Activated naive CD4-positive, alpha-beta T cell treated with anti-CD3 and anti-CD28 coated beads, Interleukin-2, amount 50 U/mL, for 24 hours (primary cell): ENCODE data around the gene CAMK1D.
A peak's percentile ranks its signal among the peaks of the same experiment; 100 is the strongest.
"Not testable (repeated sequence)": the region's sequence is repeated elsewhere in the genome, so short reads cannot be mapped to it uniquely, and the experiment has no call there.

ENCODE experiments used
- H3K27ac Mint-ChIP-seq: one replicate; pipeline ENCODE4 v1.8.0; 2021; ENCODE audit warnings: mild to moderate bottlenecking, mixed read lengths
- H3K27me3 Mint-ChIP-seq: one replicate; pipeline ENCODE4 v1.8.0; 2021; ENCODE audit warnings: mixed read lengths
- H3K36me3 Mint-ChIP-seq: one replicate; pipeline ENCODE4 v1.8.0; 2021; ENCODE audit warnings: mixed read lengths
- H3K4me1 Mint-ChIP-seq: one replicate; pipeline ENCODE4 v1.8.0; 2021; ENCODE audit warnings: mixed read lengths
- H3K4me3 Mint-ChIP-seq: one replicate; pipeline ENCODE4 v1.8.0; 2021; ENCODE audit warnings: mild to moderate bottlenecking, mixed read lengths
- H3K9me3 Mint-ChIP-seq: one replicate; pipeline ENCODE4 v1.8.0; 2021; ENCODE audit warnings: mixed read lengths

Gene CAMK1D

DNA sequence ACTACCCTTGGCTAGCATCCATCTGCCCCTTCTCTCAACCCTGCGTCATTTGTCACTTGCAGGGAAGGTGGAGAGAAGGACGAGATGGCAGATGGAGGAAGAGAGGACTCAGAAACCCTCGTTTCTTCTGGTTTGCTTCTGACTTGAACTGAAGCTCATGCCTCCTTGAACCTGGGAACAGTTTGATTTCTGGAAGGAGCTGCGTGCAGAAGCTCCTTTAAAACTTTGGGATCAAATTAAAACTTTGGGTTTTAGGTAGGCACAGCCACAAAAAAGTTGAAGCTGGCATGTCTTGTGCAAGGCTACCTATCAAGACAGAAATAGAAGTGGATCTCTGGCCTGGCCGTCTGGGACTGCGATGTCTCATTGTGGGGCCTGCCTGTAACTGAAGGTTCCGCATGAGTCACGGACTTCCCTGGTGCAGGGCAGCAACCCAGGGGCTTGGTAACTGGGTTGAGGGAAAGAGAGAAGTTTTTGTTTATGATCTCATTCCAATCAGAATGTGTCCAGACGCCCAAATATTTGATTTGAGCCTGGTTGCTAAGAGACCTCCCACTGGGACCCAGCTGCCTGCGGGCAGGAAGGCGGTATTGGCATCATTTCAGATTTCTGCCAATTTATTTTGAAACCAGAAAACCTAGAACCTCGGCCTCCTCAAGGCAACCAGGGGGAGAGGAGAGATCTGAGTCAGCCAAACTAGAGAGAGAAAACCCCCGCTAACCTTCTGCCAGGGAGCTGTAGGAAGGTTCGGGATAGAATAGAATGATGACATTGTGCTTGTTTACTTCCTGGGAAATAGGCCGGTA, 15.8 kb upstream of the CAMK1D start:
- H3K4me3 Mint-ChIP-seq = no peak overlapping the region
- no peaks in the 10 kb centered on the region for H3K9me3 Mint-ChIP-seq
- H3K4me1 Mint-ChIP-seq = no peaks in the 10 kb centered on the region
- no peak overlapping the region for H3K27ac Mint-ChIP-seq
- no peaks in the 10 kb centered on the region for H3K27me3 Mint-ChIP-seq
- H3K36me3 Mint-ChIP-seq = no peaks in the 10 kb centered on the region

DNA sequence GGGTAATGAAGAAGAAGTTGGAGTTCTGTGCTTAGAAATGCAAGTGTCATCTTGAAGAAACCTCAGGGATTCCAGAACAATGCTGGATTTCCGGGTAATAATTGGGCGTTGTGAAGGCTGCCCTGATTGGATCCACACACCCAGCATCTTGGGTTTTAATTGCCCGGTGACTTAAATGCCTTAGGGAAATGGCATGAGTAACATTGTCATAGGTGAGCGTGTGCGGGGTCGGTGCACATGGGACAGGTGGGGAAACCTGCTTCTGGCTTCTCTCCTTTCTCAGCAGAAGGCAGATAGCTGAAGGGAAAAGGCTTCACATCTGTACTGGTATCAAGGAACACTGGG, 15.2 kb upstream of the CAMK1D start:
- H3K4me1 Mint-ChIP-seq = no peaks in the 10 kb centered on the region
- H3K27ac Mint-ChIP-seq = no peak overlapping the region
- no peaks in the 10 kb centered on the region for H3K9me3 Mint-ChIP-seq
- H3K36me3 Mint-ChIP-seq = no peaks in the 10 kb centered on the region
- H3K4me3 Mint-ChIP-seq = no peak overlapping the region
- no peaks in the 10 kb centered on the region for H3K27me3 Mint-ChIP-seq

DNA sequence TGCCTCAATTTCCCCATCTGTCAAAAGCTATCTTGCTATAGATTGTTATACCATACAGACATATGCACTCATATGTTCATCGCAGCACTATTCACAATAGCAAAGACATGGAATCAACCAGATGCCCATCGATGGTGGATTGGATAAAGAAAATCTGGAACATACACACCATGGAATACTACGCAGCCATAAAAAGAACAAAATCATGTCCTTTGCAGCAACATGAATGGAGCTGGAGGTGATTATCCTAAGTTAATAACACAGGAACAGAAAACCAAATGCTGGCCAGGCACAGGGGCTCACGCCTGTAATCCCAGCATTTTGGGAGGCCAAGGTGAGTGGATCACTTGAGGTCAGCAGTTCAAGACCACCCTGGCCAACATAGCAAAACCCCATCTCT, 14.2 kb upstream of the CAMK1D start:
- not testable (repeated sequence) for H3K27ac Mint-ChIP-seq, H3K4me1 Mint-ChIP-seq, H3K4me3 Mint-ChIP-seq, H3K9me3 Mint-ChIP-seq, H3K27me3 Mint-ChIP-seq, H3K36me3 Mint-ChIP-seq

DNA sequence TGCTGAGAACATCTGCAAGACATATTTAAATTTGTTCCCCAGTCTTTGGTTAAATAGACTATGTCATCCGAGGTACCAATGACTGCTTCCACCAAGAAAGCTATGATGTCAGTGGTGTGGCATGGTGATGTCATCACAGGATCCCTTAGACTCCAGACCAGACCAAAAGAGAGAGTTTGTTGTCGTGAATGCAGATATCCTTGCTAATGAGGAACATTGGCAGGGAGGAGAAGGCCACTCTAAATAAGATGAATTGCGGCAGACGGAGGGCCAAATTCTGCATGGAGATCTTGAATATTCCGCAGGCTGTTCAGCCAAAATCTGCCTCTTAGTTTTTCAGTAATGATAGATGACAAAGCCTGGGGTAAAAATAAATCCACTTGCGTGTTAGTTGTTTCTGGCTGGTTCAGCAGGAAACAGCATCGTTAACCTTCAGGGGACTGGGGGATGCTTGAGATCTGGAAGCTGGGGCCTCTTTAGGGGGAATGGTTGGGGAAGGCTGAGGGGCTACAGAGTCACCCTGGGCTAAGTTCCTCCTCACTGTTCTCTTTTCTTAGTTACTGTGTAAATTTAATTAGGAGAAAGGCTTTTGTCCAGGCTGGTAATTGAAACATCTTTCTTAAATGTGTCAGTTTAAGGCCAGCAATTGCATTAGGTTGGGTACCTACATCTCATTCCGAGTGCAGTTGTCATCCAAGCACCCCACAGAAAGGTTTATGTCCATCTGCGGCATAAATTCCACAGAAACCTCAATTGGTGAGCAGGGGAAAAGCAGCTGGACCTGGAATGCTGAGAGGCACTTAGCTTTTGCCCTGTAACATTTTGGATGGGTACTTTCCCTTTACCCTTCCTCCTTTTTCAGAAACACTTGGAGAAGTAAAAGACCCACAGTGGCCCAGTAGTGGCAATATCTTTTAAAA, 11.6 kb upstream of the CAMK1D start:
- Mint-ChIP-seq H3K9me3 (no peaks in the 10 kb centered on the region), H3K4me1 (peaks cover 4% of the 10 kb centered on the region)

DNA sequence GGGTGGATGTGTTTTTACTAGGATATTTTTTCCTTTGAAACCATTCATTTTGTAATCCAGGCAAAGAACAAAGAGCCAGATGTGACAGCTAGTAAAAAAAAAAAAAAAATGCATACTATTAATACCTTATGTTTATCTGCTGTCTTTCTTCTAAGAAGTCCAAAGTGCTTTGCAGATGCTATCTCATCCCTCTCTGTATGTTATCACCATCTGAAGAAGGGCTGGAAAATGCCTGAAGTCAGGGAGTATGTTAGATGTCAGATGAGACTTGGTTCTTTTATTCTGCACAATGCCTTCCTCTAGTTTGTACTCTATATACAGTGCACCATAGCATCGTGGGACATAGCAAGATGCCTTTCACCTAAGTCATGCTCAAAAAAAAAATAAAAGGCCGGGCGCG, 10.4 kb upstream of the CAMK1D start:
- H3K36me3 Mint-ChIP-seq = no peaks in the 10 kb centered on the region
- H3K27ac Mint-ChIP-seq = no peak overlapping the region
- no peak overlapping the region for H3K4me3 Mint-ChIP-seq
- H3K9me3 Mint-ChIP-seq = peaks cover 4% of the 10 kb centered on the region
- H3K27me3 Mint-ChIP-seq = no peaks in the 10 kb centered on the region
- peaks cover 4% of the 10 kb centered on the region for H3K4me1 Mint-ChIP-seq

More for the DNA sequence above, 11.6 kb upstream of the CAMK1D start:
- Mint-ChIP-seq H3K27ac (no peak overlapping the region), H3K36me3 (no peaks in the 10 kb centered on the region), H3K4me3 (no peak overlapping the region), H3K27me3 (no peaks in the 10 kb centered on the region)

DNA sequence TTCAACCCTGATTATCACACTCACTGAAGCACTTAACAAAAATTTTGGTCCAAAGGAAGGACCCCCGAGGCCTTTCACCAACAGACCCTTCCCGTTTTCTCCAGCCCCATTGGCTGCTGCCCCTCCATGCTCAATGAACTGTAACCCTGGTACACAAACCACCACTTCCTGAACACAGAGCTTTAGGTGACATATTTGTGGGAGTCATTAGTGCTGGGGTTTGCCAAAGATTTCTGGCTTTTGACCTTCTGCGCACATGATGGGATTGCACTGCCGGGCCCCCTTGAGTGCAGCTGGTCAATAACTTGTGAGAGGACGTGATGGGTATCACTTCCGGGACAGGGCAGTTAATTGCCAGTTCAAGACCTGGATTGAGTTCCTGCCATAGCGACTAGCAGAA, 9.0 kb upstream of the CAMK1D start:
- H3K36me3 Mint-ChIP-seq = no peaks in the 10 kb centered on the region
- H3K27ac Mint-ChIP-seq = no peak overlapping the region
- no peak overlapping the region for H3K4me3 Mint-ChIP-seq
- no peaks in the 10 kb centered on the region for H3K27me3 Mint-ChIP-seq
- H3K4me1 Mint-ChIP-seq = peaks cover 7% of the 10 kb centered on the region
- H3K9me3 Mint-ChIP-seq = peaks cover 4% of the 10 kb centered on the region

DNA sequence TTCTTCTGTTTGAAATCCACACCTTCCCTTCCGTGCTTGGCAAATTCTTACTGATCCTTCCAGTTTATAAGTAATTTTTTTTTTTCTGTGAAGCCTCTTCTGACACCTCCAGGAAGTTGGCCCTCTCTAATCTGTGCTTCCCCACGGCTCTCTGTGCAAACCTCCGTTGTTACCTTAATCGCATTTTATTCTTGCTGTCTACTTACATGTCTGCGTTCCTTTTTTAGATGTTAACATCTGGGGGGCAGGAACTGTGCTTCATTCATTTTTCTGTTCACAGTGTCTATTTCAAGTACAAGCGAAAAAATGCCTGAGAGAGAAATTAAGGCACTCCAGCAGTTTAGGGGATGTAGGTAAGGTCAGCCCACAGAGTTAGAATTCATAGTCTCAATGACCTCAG, 8.4 kb upstream of the CAMK1D start:
- Mint-ChIP-seq H3K4me1 (peaks cover 7% of the 10 kb centered on the region), H3K9me3 (peaks cover 4% of the 10 kb centered on the region), H3K36me3 (no peaks in the 10 kb centered on the region), H3K4me3 (no peak overlapping the region), H3K27ac (no peak overlapping the region), H3K27me3 (no peaks in the 10 kb centered on the region)

DNA sequence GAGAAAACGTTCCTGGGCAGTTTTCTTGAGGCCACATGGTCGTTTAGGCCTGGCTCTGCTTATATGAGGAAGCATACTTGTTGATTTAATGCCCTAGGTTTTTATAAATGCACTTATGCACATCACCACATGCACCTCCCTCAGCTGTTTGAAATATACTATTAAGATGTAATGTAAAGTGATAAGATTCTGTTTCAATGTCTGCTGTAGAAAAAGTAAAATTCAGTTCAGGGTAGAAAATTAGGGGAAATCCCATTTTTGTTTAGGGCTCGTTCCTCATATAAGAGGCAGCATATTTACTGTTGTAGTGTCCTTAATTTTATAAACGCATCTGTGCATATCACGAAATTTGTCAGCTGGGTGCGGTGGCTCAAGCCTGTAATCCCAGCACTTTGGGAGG, 7.8 kb upstream of the CAMK1D start:
- Mint-ChIP-seq H3K36me3 (no peaks in the 10 kb centered on the region), H3K4me1 (peaks cover 7% of the 10 kb centered on the region), H3K4me3 (no peak overlapping the region), H3K9me3 (peaks cover 4% of the 10 kb centered on the region), H3K27ac (no peak overlapping the region), H3K27me3 (no peaks in the 10 kb centered on the region)

DNA sequence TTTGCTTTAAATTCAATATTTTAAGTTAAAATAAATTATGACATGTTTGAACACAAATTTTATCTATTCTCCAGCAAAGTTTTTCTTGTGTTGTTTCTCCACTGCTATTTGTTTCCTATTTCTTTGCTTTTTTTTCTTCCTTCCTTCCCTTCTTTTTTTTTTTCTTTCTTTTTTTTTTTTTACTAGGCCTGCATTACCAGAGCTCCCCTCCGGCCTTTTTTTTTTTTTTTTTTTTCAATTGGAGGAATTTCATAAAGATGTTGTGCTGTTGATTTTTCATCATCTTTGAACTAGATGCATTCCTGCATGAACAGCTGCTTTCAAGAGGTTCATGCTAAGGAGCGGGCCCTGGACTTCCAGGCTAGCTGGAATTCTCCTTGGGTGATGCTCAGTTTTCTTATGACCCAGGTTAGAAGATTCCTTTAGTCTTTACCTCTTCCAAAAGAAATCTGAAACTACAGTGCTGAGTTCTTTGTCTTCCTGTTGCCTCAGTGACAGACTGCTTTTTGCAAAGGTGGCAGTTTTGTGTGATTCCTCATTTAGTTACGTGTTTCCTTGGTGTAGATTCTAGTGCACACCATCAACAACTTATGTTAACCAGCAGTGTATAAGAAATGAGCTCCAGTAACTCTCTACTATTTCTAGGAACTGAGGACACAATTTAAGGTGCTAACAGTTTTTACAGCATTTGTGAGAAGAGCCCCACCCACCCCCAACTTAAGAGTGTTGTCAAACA, 4.8 kb upstream of the CAMK1D start:
- Mint-ChIP-seq H3K36me3 (no peaks in the 10 kb centered on the region), H3K9me3 (peaks cover 4% of the 10 kb centered on the region), H3K27me3 (no peaks in the 10 kb centered on the region), H3K4me1 (peaks cover 19% of the 10 kb centered on the region), H3K27ac (no peak overlapping the region), H3K4me3 (no peak overlapping the region)

DNA sequence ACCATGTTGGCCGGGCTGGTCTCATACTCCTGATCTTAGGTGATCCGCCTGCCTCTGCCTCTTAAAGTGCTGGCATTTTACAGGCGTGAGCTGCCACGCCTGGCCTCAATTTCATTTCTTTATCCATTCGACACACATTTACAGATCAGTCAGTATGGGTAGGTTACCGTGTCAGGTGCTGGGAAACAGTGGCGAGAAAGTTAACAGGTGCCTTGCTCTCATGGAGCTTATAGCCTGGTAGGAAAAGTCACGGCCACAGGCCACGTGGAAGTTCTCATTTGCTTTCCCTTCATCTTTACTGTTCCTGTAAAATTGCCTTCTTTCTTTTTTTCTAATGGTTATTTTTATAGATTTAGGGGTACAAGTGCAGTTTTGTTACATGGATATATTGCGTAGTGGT, 2.6 kb upstream of the CAMK1D start:
- no peaks in the 10 kb centered on the region for H3K36me3 Mint-ChIP-seq
- peaks cover 28% of the 10 kb centered on the region for H3K4me1 Mint-ChIP-seq
- peaks cover 4% of the 10 kb centered on the region for H3K9me3 Mint-ChIP-seq
- H3K27ac Mint-ChIP-seq = peak overlapping the region; percentile 33
- no peaks in the 10 kb centered on the region for H3K27me3 Mint-ChIP-seq
- H3K4me3 Mint-ChIP-seq = no peak overlapping the region

DNA sequence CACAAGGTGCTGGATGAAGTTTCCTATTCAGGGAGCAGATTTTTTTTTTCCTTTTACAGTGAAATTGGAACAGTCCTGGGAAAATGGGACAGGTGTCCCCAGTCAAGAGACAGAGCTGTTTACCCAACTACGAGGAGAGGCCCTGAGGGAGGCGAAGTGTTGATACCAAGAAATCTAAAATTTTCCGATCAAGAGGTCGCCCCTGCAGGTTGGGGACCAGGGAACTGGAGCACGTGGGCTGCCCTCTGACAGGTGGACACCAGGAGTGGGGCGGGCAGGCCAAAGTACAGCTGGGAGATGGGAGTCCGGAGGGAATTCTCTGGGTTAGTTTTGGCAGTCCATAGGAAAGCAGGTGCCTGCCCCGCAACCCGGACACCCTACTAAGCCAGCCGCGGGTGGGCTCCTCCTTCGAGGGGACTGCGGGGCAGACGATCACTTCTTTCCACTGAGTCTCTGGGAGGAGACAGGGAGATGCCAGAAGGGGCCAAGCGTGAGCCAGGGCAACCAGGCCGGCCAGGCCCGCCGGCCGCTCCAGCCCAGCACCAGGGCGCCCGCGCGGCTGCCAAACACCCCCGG, 965 bp upstream of the CAMK1D start:
- H3K9me3 Mint-ChIP-seq = peaks cover 3% of the 10 kb centered on the region
- peaks cover 30% of the 10 kb centered on the region for H3K4me1 Mint-ChIP-seq
- H3K36me3 Mint-ChIP-seq = no peaks in the 10 kb centered on the region
- H3K4me3 Mint-ChIP-seq = peak overlapping the region; percentile 87
- peak overlapping the region; percentile 97 for H3K27ac Mint-ChIP-seq
- H3K27me3 Mint-ChIP-seq = no peaks in the 10 kb centered on the region

DNA sequence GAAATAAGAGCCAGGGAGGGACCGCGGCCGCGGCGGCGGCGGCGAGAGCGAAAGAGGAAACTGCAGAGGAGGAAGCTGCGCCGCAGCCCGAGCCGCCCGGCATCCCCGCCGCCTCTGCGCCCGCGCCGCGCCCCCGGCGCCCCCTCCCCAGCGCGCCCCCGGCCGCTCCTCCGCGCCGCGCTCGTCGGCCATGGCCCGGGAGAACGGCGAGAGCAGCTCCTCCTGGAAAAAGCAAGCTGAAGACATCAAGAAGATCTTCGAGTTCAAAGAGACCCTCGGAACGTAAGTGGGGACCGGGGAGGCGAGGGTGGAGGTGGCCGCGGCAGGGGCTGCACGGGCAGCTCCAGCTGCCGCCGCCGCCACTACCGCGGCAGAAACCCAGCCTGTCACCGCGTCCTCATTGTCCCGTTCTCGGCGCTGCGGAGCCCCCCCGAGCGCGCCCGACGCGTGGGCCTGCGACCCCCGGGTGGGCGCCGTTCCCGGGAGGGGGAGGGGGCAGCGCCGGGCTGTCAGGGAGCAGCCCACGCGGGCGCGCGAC, 351 bp downstream of the CAMK1D start:
- Mint-ChIP-seq H3K4me1 (peaks cover 37% of the 10 kb centered on the region), H3K36me3 (no peaks in the 10 kb centered on the region), H3K27me3 (no peaks in the 10 kb centered on the region), H3K27ac (peak overlapping the region; percentile 97), H3K9me3 (no peaks in the 10 kb centered on the region), H3K4me3 (peak overlapping the region; percentile 95)

DNA sequence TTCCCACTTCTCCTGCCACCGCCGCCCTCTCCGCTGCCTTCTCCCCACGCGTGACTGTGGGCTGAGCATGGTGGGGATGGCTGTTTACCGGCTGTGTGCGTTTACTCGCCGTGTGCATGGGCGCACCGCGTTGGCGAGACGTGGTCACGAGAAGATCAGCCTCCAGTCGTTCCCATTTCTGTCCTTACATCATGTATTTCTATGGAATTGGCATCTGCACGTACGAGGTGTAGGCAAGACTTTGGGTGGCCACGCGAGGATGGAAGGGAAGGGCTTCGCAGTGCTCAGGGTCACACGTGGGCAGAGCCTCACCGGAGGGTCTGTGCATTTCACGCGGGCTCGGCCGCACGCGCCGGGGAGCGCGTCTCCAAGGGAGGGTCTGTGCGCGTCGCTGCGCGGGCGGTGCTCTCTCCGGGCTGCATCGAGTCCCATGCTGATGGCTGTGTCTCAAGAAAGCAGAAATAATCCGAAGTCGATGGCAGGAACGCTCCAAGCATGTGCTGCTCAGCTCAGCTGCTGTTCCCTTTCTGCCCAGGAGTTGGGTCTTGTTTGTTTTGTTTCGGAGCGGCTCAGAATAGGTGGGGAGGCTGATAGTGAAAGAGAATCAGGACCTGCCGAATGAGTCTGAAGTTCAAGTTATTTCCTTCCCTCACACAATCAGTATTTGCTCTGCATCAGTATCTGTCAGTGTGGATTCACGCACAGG, 973 bp downstream of the CAMK1D start:
- peaks cover 38% of the 10 kb centered on the region for H3K4me1 Mint-ChIP-seq
- H3K27me3 Mint-ChIP-seq = no peaks in the 10 kb centered on the region
- peak overlapping the region; percentile 94 for H3K4me3 Mint-ChIP-seq
- no peaks in the 10 kb centered on the region for H3K9me3 Mint-ChIP-seq
- H3K36me3 Mint-ChIP-seq = no peaks in the 10 kb centered on the region
- H3K27ac Mint-ChIP-seq = peak overlapping the region; percentile 94

DNA sequence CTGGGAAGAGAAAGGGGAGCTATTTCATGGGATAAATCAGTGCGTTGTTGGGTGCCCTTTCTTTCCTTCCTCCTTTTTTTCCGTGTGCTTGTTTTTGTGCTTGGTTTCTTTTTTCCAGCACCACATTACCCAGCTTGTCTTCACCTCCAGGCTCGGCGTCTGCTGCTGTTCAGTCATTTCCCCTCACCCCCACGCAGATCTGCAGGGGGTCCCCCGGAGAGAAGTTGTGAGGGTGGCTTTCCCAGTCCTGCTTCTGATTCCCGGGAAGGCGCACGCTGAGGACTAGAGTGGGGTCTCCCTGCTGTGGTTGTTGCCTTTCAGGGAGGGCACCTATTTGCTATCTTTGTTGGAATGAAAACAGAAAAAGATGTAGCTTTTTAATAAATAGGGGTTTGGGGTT, 1.6 kb downstream of the CAMK1D start:
- no peaks in the 10 kb centered on the region for H3K9me3 Mint-ChIP-seq
- no peaks in the 10 kb centered on the region for H3K36me3 Mint-ChIP-seq
- H3K4me3 Mint-ChIP-seq = peak overlapping the region; percentile 94
- no peak overlapping the region for H3K27ac Mint-ChIP-seq
- peaks cover 43% of the 10 kb centered on the region for H3K4me1 Mint-ChIP-seq
- H3K27me3 Mint-ChIP-seq = no peaks in the 10 kb centered on the region

DNA sequence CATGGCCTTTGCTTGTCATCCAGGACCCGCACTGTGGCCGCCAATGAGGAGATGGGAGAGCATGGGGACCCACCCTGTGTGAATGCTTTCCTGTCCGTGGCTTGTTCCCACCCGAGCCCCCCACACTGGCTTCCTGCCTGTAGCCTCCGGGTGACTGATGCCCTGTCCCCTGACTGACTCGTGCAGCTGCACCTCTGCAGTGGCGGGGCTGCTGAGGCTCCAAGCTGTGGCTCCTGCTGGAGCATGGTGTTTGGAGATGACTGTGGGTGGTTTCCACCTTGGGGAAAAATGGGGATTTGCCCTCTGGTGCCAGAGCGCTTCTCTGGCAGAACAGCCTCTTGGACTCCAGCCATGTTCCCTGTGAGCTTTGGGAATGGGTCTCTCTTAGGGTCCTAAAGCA, 2.1 kb downstream of the CAMK1D start:
- Mint-ChIP-seq H3K36me3 (no peaks in the 10 kb centered on the region), H3K9me3 (no peaks in the 10 kb centered on the region), H3K4me3 (no peak overlapping the region), H3K4me1 (peaks cover 46% of the 10 kb centered on the region), H3K27ac (no peak overlapping the region), H3K27me3 (no peaks in the 10 kb centered on the region)
